HepG2 (cell line): Measurements from ENCODE around the gene CNRIP1. TPM values are rescaled to one million over a fixed set of nuclear protein-coding genes. Genes with fewer than 3 reads are reported as not detected.

Source experiments
- ATF3 ChIP-seq: sonication (generic); formaldehyde crosslinking; IDR thresholded peaks from 2 replicates; pipeline ENCODE4 v1.4.0; 2020; ENCODE audit warnings: missing genetic modification reagents
- CHCHD3 ChIP-seq: sonication (generic); formaldehyde crosslinking; IDR thresholded peaks from 2 replicates; pipeline ENCODE4 v1.8.0; 2022; ENCODE audit warnings: mild to moderate bottlenecking, missing genetic modification reagents, moderate library complexity
- DMAP1 ChIP-seq: IDR thresholded peaks from 2 replicates; pipeline ENCODE4 v1.6.1; 2016
- HMG20B ChIP-seq: conservative IDR thresholded peaks from 2 replicates; pipeline ENCODE4 v1.6.1; 2016; ENCODE audit warnings: missing genetic modification reagents, missing compliant biosample characterization
- KLF6 ChIP-seq: IDR thresholded peaks from 2 replicates; pipeline ENCODE4 v1.8.0; 2016; ENCODE audit warnings: missing biosample characterization, missing genetic modification reagents
- PAXIP1 ChIP-seq: sonication (generic); formaldehyde crosslinking; conservative IDR thresholded peaks from 2 replicates; pipeline ENCODE4 v1.4.0; 2020; ENCODE audit warnings: mild to moderate bottlenecking, missing genetic modification reagents, moderate library complexity
- PHF20 ChIP-seq: sonication (generic); formaldehyde crosslinking; IDR thresholded peaks from 2 replicates; pipeline ENCODE4 v1.5.0; 2020; ENCODE audit warnings: mild to moderate bottlenecking, missing genetic modification reagents
- ZBTB10 ChIP-seq: sonication (generic); formaldehyde crosslinking; IDR thresholded peaks from 2 replicates; pipeline ENCODE4 v1.4.0; 2020; ENCODE audit warnings: missing genetic modification reagents, borderline replicate concordance
- ZFP1 ChIP-seq: IDR thresholded peaks from 2 replicates; pipeline ENCODE4 v1.6.1; 2016
- ZNF253 ChIP-seq: sonication (generic); formaldehyde crosslinking; IDR thresholded peaks from 2 replicates; pipeline ENCODE4 v1.8.0; 2022; ENCODE audit warnings: mild to moderate bottlenecking, missing genetic modification reagents, borderline replicate concordance
- ZNF510 ChIP-seq: sonication (generic); formaldehyde crosslinking; IDR thresholded peaks from 2 replicates; pipeline ENCODE4 v1.4.0; 2020; ENCODE audit warnings: low read depth, mild to moderate bottlenecking, missing genetic modification reagents
- ZNF563 ChIP-seq: sonication (generic); formaldehyde crosslinking; IDR thresholded peaks from 2 replicates; pipeline ENCODE4 v1.8.0; 2022; ENCODE audit warnings: mild to moderate bottlenecking, moderate library complexity, missing genetic modification reagents
- ZNF878 ChIP-seq: sonication (generic); formaldehyde crosslinking; IDR thresholded peaks from 2 replicates; pipeline ENCODE4 v1.8.1; 2023; ENCODE audit warnings: mild to moderate bottlenecking, missing genetic modification reagents, moderate library complexity
- polyA plus RNA-seq, 8 experiments: library from polyadenylated mRNA; depleted of rRNA in 3 of 8; stranded (reverse) in 7 of 8; unstranded in 1 of 8; fragments of >200 nt; fragmentation: Illumina TruSeq in 4 of 8; extraction: Trizol in 4 of 8; gene quantifications; 2 replicates each; pipeline versions ENCODE4 v1.2.1 to v1.2.3, GENCODE V29; 2011 to 2016; ENCODE audit warnings: low read depth in 4 of 8, missing spikeins in 1 of 8, mixed read lengths in 1 of 8; ENCODE audit not compliant: insufficient read depth in 1 of 8
- total RNA-seq, 5 experiments: library from RNA; depleted of rRNA; stranded (reverse); fragments of >200 nt; fragmentation: Illumina TruSeq; extraction: Trizol; gene quantifications; 2 replicates each; pipeline ENCODE4 v1.2.3, GENCODE V29; 2016; ENCODE audit warnings: low read depth in 1 of 5
- TF ChIP-seq, protein P1 (sequence below): sonication (generic); formaldehyde crosslinking; IDR thresholded peaks from 2 replicates; pipeline ENCODE4 v1.8.1; 2023; ENCODE audit warnings: missing genetic modification reagents, inconsistent platforms, borderline replicate concordance
- TF ChIP-seq, protein P2 (sequence below): sonication (generic); formaldehyde crosslinking; IDR thresholded peaks from 2 replicates; pipeline ENCODE4 v1.8.1; 2023; ENCODE audit warnings: missing genetic modification reagents, mild to moderate bottlenecking, borderline replicate concordance

The CNRIP1 gene
- total and polyA plus RNA-seq, 2 of the 13 experiments (the other 11 are each of a cell fraction or from before 2014, with no cell fraction given): not detected

DNA sequence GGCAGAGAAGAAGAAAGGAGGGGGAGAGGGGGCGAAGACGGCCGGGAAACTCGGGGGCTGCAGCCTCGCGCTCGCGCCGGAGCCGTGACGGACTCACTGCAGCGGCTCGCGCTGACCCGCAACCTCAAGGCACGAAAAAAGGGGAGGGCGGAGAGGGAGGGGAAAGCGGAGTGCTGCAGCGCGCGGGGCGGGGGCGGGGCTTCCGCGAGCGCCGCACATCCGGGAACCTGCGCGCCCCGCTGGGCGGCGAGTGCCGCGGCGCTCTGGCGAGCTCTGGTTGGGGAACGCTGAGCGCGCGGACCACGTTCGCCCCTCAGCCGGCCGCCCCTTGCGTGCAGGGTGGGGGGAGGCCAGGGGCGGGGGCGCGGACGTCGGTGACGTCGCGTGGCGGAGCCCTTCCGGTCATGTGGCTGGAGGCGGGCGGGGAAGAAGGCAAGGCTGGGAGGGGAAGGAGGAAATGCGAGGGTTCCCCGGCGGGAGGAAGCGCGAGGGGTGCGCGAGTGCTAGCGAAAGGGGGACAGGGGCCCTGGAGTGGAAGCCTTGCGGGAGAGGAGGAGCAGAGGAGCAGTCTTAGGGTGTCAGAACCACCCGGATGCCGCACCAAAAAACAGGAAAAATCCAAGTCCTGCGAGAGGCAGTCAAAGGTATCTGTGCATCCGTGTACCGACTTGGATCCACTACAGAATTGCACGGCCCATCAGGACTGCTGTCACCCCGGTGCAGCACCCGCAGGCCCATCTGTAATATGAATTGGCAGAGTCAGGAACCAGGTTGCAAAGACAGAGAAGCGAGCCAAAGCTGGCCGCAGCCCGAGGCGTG is 67.1 kb downstream of the CNRIP1 start, which contains the start of gene PPP3R1 (continued):
- peak; percentile 92 for TF ChIP-seq DMAP1
- peak; percentile 21; the same call in 1 of the 2 replicates for TF ChIP-seq ZNF253 (CRISPR knock-in tag)
- peak; percentile 82; the same call in 1 of the 2 replicates for TF ChIP-seq ZNF878 (CRISPR knock-in tag)
- peak; percentile 84 for TF ChIP-seq ZNF563 (CRISPR knock-in tag)
- TF ChIP-seq PHF20: peak; percentile 86
- TF ChIP-seq ZNF510 (CRISPR knock-in tag): 0 out of 2 replicates have a peak, but pooled peaks have one; percentile 20
- no peak for TF ChIP-seq HMG20B (CRISPR knock-in tag)
- TF ChIP-seq ZBTB10 (CRISPR knock-in tag): no peak
- peak; percentile 27; the same call in 1 of the 2 replicates for TF ChIP-seq CHCHD3 (CRISPR knock-in tag)
- TF ChIP-seq PAXIP1 (CRISPR knock-in tag): peak; percentile 61; the same call in 1 of the 2 replicates
- TF ChIP-seq, protein P1, sequence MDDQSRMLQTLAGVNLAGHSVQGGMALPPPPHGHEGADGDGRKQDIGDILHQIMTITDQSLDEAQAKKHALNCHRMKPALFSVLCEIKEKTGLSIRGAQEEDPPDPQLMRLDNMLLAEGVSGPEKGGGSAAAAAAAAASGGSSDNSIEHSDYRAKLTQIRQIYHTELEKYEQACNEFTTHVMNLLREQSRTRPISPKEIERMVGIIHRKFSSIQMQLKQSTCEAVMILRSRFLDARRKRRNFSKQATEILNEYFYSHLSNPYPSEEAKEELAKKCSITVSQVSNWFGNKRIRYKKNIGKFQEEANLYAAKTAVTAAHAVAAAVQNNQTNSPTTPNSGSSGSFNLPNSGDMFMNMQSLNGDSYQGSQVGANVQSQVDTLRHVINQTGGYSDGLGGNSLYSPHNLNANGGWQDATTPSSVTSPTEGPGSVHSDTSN (CRISPR knock-in tag): no peak
- TF ChIP-seq ZFP1: no peak; the same call in 1 of the 2 replicates
- peak; percentile 85 for TF ChIP-seq KLF6 (CRISPR knock-in tag)
- no peak for TF ChIP-seq ATF3 (CRISPR knock-in tag)
- TF ChIP-seq, protein P2, sequence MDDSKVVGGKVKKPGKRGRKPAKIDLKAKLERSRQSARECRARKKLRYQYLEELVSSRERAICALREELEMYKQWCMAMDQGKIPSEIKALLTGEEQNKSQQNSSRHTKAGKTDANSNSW (CRISPR knock-in tag): no peak; the same call in 1 of the 2 replicates
